Inferior parietal cortex (tissue), 1 donor: ENCODE measurements around the gene DPYSL4.
"Not testable (repeated sequence)": the region's sequence is repeated elsewhere in the genome, so short reads cannot be mapped to it uniquely, and the experiment has no call there.

Experiments
- DNase-seq: peaks from one replicate; pipeline ENCODE4 v3.0.0-alpha.2; 2016; ENCODE audit errors: extremely low spot score

Gene DPYSL4

GRCh38 chr10:132149917-132150316, 36.8 kb upstream of the DPYSL4 start:
- DNase-seq = no peak

DNA sequence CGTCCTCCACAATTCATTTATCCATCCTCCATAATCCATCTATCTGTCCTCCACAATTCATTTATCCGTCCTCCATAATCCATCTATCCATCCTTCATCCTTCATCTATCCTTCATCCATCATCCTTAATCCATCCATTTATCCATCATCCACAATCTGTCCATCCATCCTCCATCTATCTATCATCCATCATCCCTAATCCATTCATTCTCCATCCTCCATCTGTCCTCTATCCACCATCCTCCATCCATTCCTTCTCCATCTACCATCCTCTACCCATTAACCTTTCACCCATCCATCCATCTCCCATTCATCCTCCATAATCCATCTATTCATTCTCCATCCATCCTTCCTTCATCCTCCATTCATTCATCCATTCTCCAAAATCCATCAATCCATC, 36.0 kb upstream of the DPYSL4 start:
- DNase-seq = no peak

GRCh38 chr10:132151286-132151950, 35.3 kb upstream of the DPYSL4 start:
- DNase-seq = no peak

GRCh38 chr10:132151951-132152505, 34.7 kb upstream of the DPYSL4 start:
- no peak for DNase-seq

GRCh38 chr10:132152896-132153580, 33.7 kb upstream of the DPYSL4 start:
- DNase-seq = no peak

DNA sequence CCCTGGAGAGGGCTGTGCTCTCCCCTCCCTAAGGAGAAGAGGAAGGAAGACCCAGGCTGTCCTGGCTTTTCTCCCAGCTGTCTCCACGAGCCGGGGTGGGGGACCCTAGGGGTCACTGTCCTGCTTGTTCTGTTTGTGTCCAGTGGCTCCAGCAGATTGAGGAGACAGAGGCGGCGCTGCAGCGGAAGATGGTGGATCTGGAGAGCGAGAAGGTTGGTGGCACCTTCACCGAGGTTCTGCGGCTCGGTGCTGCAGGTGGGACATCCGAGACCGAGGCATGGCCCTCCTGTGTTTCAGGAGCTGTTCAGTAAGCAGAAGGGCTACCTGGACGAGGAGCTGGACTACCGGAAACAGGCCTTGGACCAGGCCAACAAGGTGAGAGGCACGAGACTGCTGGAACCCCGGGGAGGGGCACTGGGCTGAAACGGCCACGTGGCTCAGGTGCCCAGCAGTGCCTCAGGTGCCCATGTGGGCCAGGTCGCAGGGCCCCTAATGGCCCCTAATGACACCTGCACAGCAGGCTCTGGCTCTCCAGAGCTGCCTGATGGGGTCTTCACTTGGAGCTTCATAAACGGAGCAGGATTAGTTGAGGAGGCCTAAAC, 33.0 kb upstream of the DPYSL4 start:
- DNase-seq = no peak

GRCh38 chr10:132154440-132154839, 32.3 kb upstream of the DPYSL4 start:
- no peak for DNase-seq

- DNase-seq = no peak
Measured at GRCh38 chr10:132154931-132155330, 31.8 kb upstream of the DPYSL4 start.

DNA sequence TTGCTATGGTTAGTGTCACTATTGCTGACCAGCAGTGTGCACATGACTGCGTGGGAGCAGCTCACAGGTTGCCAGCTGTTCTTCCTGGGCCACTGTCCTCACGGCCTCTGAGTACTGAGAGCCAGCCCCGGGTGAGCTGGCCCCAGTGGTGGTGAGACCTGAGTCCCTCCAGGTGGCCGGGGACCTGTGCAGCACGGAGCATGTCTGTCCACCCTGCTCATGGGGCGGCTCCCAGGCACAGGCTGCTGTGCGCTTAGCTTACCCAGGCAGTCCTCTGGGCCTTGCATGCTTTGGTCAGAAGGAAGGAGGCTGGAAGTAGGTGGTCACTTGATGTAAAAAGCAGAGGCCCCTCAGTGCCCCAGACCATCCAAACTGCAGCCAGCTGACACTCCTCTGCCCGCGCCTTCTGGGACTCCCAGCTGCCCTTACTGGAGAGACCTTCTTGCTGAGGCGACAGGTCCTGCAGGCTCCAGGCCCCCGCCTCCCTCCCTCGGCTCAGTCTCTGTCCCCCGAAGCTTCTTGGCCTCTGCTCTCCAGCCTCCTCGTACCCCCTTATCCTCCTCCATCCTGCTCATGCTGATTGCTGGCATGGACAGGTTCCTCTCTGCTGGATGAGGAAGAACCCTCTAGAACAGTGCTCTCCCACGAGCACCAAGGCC, 30.9 kb upstream of the DPYSL4 start:
- no peak for DNase-seq

GRCh38 chr10:132156382-132156781, 30.4 kb upstream of the DPYSL4 start:
- no peak for DNase-seq

- DNase-seq = no peak
Measured at GRCh38 chr10:132157101-132157500, 29.6 kb upstream of the DPYSL4 start.

DNA sequence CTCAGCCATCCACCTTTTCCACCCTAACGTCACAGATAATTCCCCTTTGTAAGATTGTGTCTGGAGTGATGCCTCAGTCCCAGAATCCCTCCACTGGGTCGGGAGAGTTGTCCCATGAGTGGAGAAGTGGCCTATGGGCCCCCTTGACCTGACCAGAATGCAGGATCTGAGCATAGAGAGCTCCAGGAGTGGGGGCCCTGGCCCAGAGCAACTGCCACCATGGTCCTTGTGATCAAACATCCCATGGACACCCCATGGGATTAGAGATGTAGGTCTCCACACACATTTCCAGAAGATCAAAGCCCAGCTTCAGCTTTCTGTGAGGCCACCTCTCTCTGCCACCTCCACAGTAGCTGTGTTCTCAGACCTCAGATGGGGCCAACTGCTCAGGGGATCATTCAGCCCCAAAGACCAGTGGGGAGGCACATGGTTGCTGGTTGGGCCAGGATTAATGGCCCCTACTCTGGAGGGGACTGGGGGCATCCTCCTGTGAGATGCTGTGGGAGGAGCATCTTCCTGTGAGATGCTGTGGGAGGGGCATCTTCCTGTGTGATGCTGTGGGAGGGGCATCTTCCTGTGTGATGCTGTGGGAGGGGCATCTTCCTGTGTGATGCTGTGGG, 28.5 kb upstream of the DPYSL4 start:
- no peak for DNase-seq

DNA sequence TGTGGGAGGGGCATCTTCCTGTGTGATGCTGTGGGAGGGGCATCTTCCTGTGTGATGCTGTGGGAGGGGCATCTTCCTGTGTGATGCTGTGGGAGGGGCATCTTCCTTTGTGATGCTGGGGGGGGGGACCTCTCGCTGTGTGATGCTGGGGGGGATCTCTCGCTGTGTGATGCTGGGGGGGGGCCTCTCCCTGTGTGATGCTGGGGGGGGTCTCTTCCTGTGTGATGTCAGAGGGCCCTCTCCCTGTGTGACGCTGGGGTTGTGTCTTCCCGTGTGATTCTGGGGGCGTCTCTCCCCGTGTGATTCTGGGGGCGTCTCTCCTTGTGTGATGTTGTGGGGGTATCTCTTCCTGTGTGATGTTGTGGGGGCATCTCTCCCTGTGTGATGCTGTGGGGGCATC, 27.9 kb upstream of the DPYSL4 start:
- no peak for DNase-seq

GRCh38 chr10:132159302-132160230, 27.2 kb upstream of the DPYSL4 start:
- DNase-seq = not testable (repeated sequence)

- not testable (repeated sequence) for DNase-seq
Measured at GRCh38 chr10:132160231-132160630, 26.5 kb upstream of the DPYSL4 start.

GRCh38 chr10:132160834-132161622, 25.7 kb upstream of the DPYSL4 start:
- DNase-seq = not testable (repeated sequence)

DNA sequence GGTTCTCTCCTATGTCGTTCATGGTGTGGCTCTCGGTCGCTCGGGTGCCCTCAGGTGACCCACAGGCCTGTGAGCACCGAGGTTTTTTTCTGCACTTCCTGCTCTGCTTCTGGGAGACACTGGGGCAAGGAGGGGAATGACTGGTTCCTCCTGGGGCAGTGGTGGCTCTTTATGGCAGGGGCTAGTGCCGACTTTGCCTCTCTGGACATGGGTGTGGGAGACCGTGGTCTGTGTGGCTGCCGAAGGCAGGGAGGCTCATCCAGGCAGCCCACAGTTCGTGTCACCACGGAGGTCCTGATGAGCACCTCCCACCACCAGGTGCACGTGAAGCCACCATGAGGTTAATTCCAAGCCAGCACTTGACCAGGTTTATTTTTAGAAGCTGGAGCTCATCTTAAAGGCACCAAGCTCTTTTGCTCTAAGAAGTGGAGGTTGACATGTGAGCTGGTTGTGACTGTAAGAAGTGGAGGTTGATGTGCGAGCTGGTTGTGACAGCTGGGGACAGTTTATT, 24.7 kb upstream of the DPYSL4 start:
- no peak for DNase-seq

GRCh38 chr10:132162590-132163277, 24.0 kb upstream of the DPYSL4 start:
- no peak for DNase-seq

GRCh38 chr10:132163278-132163765, 23.4 kb upstream of the DPYSL4 start:
- no peak for DNase-seq
